HepG2 (cell line): Measurements from ENCODE around the gene CPNE8. TPM values are rescaled to one million over a fixed set of nuclear protein-coding genes. Genes with fewer than 3 reads are reported as not detected.

ENCODE experiments used
- EZH2 ChIP-seq: conservative IDR thresholded peaks from 2 replicates; pipeline ENCODE4 v1.6.1; 2012; ENCODE audit warnings: mild to moderate bottlenecking, low read depth, low read length, moderate library complexity
- MXD3 ChIP-seq: IDR thresholded peaks from 2 replicates; pipeline ENCODE4 v1.6.1; 2016; ENCODE audit warnings: mild to moderate bottlenecking, missing biosample characterization, missing genetic modification reagents
- TRIM22 ChIP-seq: fragments of 450-650 bp; IDR thresholded peaks from 2 replicates; pipeline ENCODE4 v1.6.1; 2017
- ZBTB49 ChIP-seq: sonication (generic); formaldehyde crosslinking; IDR thresholded peaks from 2 replicates; pipeline ENCODE4 v1.4.0; 2020; ENCODE audit warnings: missing genetic modification reagents, borderline replicate concordance
- ZC3H13 ChIP-seq: sonication (generic); formaldehyde crosslinking; IDR thresholded peaks from 2 replicates; pipeline ENCODE4 v1.8.1; 2023; ENCODE audit warnings: mild to moderate bottlenecking, missing genetic modification reagents, moderate library complexity
- ZKSCAN5 ChIP-seq: sonication (generic); formaldehyde crosslinking; IDR thresholded peaks from 2 replicates; pipeline ENCODE4 v1.5.1; 2020; ENCODE audit warnings: mild to moderate bottlenecking, missing genetic modification reagents
- ZNF556 ChIP-seq: sonication (generic); formaldehyde crosslinking; IDR thresholded peaks from 2 replicates; pipeline ENCODE4 v1.4.0; 2020; ENCODE audit warnings: mild to moderate bottlenecking, missing genetic modification reagents, borderline replicate concordance
- ZNF691 ChIP-seq: sonication (generic); formaldehyde crosslinking; IDR thresholded peaks from 2 replicates; pipeline ENCODE4 v1.4.0; 2020; ENCODE audit warnings: missing genetic modification reagents, low read depth, mild to moderate bottlenecking, borderline replicate concordance
- polyA plus RNA-seq, 8 experiments: library from polyadenylated mRNA; depleted of rRNA in 3 of 8; stranded (reverse) in 7 of 8; unstranded in 1 of 8; fragments of >200 nt; fragmentation: Illumina TruSeq in 4 of 8; extraction: Trizol in 4 of 8; gene quantifications; 2 replicates each; pipeline versions ENCODE4 v1.2.1 to v1.2.3, GENCODE V29; 2011 to 2016; ENCODE audit warnings: low read depth in 4 of 8, missing spikeins in 1 of 8, mixed read lengths in 1 of 8; ENCODE audit not compliant: insufficient read depth in 1 of 8
- total RNA-seq, 5 experiments: library from RNA; depleted of rRNA; stranded (reverse); fragments of >200 nt; fragmentation: Illumina TruSeq; extraction: Trizol; gene quantifications; 2 replicates each; pipeline ENCODE4 v1.2.3, GENCODE V29; 2016; ENCODE audit warnings: low read depth in 1 of 5

Gene CPNE8
- total and polyA plus RNA-seq, 2 of the 13 experiments (the other 11 are each of a cell fraction or from before 2014, with no cell fraction given) = 2.4 to 2.7 TPM

- TF ChIP-seq ZBTB49 (CRISPR knock-in tag) (no peak), ZNF556 (no peak), EZH2 (no peak), MXD3 (CRISPR knock-in tag) (no peak), ZC3H13 (CRISPR knock-in tag) (no peak), ZKSCAN5 (CRISPR knock-in tag) (no peak), ZNF691 (CRISPR knock-in tag) (no peak), TRIM22 (no peak)
Measured at GRCh38 chr12:38771871-38772270, 133.5 kb downstream of the CPNE8 start (continued).
